ENCODE measurements around the gene ASIP. TPM values are rescaled to one million over a fixed set of nuclear protein-coding genes. Genes with fewer than 3 reads are reported as not detected.
"Not testable (repeated sequence)": the region's sequence is repeated elsewhere in the genome, so short reads cannot be mapped to it uniquely, and the experiment has no call there.

The ASIP gene
- total RNA-seq, 6 experiments from 2014 or later = 0.42 TPM; not detected in 5

DNA sequence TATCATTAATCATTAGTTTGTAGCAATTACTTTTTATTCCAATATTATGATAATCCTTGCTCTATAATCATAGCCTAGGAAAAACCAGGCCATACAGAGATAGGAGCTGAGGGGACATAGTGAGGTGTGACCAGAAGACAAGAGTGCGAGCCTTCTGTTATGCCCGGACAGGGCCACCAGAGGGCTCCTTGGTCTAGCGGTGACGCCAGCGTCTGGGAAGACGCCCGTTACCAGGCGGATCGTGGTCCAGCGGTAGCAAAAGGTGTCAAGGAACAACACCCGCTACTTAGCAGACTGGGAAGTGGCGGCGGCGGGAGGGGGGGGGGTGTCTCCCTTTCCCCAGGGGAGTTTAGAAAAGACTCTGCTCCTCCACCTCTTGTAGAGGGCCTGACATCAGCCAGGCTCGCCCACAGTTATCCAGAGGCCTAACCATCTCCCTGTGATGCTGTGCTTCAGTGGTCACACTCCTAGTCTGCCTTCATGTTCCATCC, 57.1 kb downstream of the ASIP start:
- ATAC-seq; H3K27me3 ChIP-seq; intact Hi-C loops (cut with DNase I); H3K4me3 ChIP-seq; H3K9me3 ChIP-seq; DNase-seq; H3K27ac ChIP-seq: not testable (repeated sequence)
- WGBS (ENCODE audit: insufficient coverage, low coverage, low lambda C conversion rate, missing lambda C conversion rate) = no CpG with 5 or more reads among the region's 15 CpGs
- Histone ChIP-seq H3K4me1 (peaks cover 0 to 46% (median 21%) of the 10 kb centered on the region in 4 donors), H3K36me3 (peaks cover 0 to 18% (median 5%) of the 10 kb centered on the region in 4 donors)
- TF ChIP-seq, protein P1, sequence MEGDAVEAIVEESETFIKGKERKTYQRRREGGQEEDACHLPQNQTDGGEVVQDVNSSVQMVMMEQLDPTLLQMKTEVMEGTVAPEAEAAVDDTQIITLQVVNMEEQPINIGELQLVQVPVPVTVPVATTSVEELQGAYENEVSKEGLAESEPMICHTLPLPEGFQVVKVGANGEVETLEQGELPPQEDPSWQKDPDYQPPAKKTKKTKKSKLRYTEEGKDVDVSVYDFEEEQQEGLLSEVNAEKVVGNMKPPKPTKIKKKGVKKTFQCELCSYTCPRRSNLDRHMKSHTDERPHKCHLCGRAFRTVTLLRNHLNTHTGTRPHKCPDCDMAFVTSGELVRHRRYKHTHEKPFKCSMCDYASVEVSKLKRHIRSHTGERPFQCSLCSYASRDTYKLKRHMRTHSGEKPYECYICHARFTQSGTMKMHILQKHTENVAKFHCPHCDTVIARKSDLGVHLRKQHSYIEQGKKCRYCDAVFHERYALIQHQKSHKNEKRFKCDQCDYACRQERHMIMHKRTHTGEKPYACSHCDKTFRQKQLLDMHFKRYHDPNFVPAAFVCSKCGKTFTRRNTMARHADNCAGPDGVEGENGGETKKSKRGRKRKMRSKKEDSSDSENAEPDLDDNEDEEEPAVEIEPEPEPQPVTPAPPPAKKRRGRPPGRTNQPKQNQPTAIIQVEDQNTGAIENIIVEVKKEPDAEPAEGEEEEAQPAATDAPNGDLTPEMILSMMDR (IDR thresholded peaks at IDR 0.05) = peak; percentile 27 to 41 (median 36)

GRCh38 chr20:34299556-34300255, 58.5 kb downstream of the ASIP start:
- 66% methylated on average over 11 of the region's 11 CpGs for WGBS (ENCODE audit: insufficient coverage, low coverage, low lambda C conversion rate, missing lambda C conversion rate)
- ATAC-seq = no peak

GRCh38 chr20:34300256-34300806, 59.1 kb downstream of the ASIP start:
- Histone ChIP-seq H3K4me1 (peaks cover 0 to 48% (median 21%) of the 10 kb centered on the region in 4 donors), H3K27ac (peak overlapping the region in 2 of 3 donors; percentile 66 to 77), H3K9me3 (no peaks in the 10 kb centered on the region), H3K4me3 (no peak overlapping the region), H3K36me3 (no peaks in the 10 kb centered on the region), H3K27me3 (no peaks in the 10 kb centered on the region)
- intact Hi-C loops (cut with DNase I) = no loop called here
- 50% methylated on average over 3 of the region's 3 CpGs for WGBS (ENCODE audit: insufficient coverage, low coverage, low lambda C conversion rate, missing lambda C conversion rate)
- ATAC-seq (peak in 3 of 4 donors; percentile 11 to 37 (median 32)), DNase-seq (peak in 1 of 3 donors; percentile 35)
- TF ChIP-seq, protein P1 (IDR thresholded peaks at IDR 0.05) = no peak
- TF ChIP-seq POLR2A (IDR thresholded peaks at IDR 0.05) = no peak

More at GRCh38 chr20:34299556-34300255, 58.5 kb downstream of the ASIP start:
- Histone ChIP-seq H3K4me3 (no peak overlapping the region), H3K27ac (peak overlapping the region in 1 of 3 donors; percentile 77), H3K4me1 (peaks cover 0 to 46% (median 21%) of the 10 kb centered on the region in 4 donors), H3K36me3 (peaks cover 0 to 6% (median 0%) of the 10 kb centered on the region in 4 donors), H3K9me3 (no peaks in the 10 kb centered on the region), H3K27me3 (no peaks in the 10 kb centered on the region)
- intact Hi-C loops (cut with DNase I) = no loop called here
- no peak for TF ChIP-seq POLR2A (IDR thresholded peaks at IDR 0.05)
- TF ChIP-seq, protein P1 (IDR thresholded peaks at IDR 0.05) = no peak
- DNase-seq = no peak

- no peaks in the 10 kb centered on the region for H3K27me3 ChIP-seq
- DNase-seq = peak in 1 of 3 donors; percentile 68
- TF ChIP-seq POLR2A (IDR thresholded peaks at IDR 0.05) = no peak
- TF ChIP-seq, protein P1 (IDR thresholded peaks at IDR 0.05) = no peak
- H3K36me3 ChIP-seq = no peaks in the 10 kb centered on the region
- peak overlapping the region in 2 of 3 donors; percentile 9 to 73 for H3K4me3 ChIP-seq
- 10% methylated on average over 2 of the region's 7 CpGs for WGBS (ENCODE audit: insufficient coverage, low coverage, low lambda C conversion rate, missing lambda C conversion rate)
- peaks cover 0 to 54% (median 21%) of the 10 kb centered on the region in 4 donors for H3K4me1 ChIP-seq
- no peaks in the 10 kb centered on the region for H3K9me3 ChIP-seq
- H3K27ac ChIP-seq = peak overlapping the region in 2 of 3 donors; percentile 66 to 77
- intact Hi-C loops (cut with DNase I) = no loop called here
- ATAC-seq = peak in 3 of 4 donors; percentile 15 to 29 (median 20)
These were observed 59.8 kb downstream of the ASIP start for GRCh38 chr20:34300809-34301586.

Measured in right lobe of liver (tissue), 6 donors.